HG03064 (cell line): ENCODE data around the gene FARP1.

Source experiments
- ATAC-seq: cut with Tn5 transposase; IDR thresholded peaks from one replicate; pipeline ENCODE4 v1.9.1; 2021; ENCODE audit warnings: low read depth; ENCODE audit not compliant: unreplicated experiment

The FARP1 gene

GRCh38 chr13:98173431-98174152 is 30.7 kb downstream of the FARP1 start:
- ATAC-seq = no peak

GRCh38 chr13:98174307-98174706 is 31.4 kb downstream of the FARP1 start:
- no peak for ATAC-seq

- no peak for ATAC-seq
Observed at GRCh38 chr13:98175043-98175442, 32.1 kb downstream of the FARP1 start.

GRCh38 chr13:98175823-98176222 is 32.9 kb downstream of the FARP1 start:
- no peak for ATAC-seq

GRCh38 chr13:98176777-98177608 is 34.1 kb downstream of the FARP1 start, which contains the start of gene RNF113B:
Gene RNF113B, minus strand, starts transcription at chr13:98177269. Its CDS starts 33 bp downstream, at chr13:98177236.
- no peak for ATAC-seq

- no peak for ATAC-seq
Observed at GRCh38 chr13:98180092-98180491, 37.2 kb downstream of the FARP1 start.

- ATAC-seq = no peak
Observed at GRCh38 chr13:98181111-98181815, 38.4 kb downstream of the FARP1 start.

- no peak for ATAC-seq
Observed at GRCh38 chr13:98182153-98182552, 39.3 kb downstream of the FARP1 start.

- no peak for ATAC-seq
Observed at GRCh38 chr13:98182589-98182988, 39.7 kb downstream of the FARP1 start.

GRCh38 chr13:98184792-98185191 is 41.9 kb downstream of the FARP1 start:
- no peak for ATAC-seq

- ATAC-seq = no peak
Observed at GRCh38 chr13:98187155-98187964, 44.5 kb downstream of the FARP1 start.

GRCh38 chr13:98187965-98188261 is 45.0 kb downstream of the FARP1 start:
- ATAC-seq = no peak

- no peak for ATAC-seq
Observed at GRCh38 chr13:98188544-98189166, 45.8 kb downstream of the FARP1 start.

GRCh38 chr13:98189841-98190505 is 47.1 kb downstream of the FARP1 start:
- no peak for ATAC-seq

GRCh38 chr13:98190889-98191444 is 48.1 kb downstream of the FARP1 start:
- no peak for ATAC-seq

GRCh38 chr13:98192008-98192407 is 49.1 kb downstream of the FARP1 start:
- ATAC-seq = no peak

GRCh38 chr13:98195054-98195791 is 52.3 kb downstream of the FARP1 start:
- no peak for ATAC-seq

- ATAC-seq = no peak
Observed at GRCh38 chr13:98198683-98199082, 55.8 kb downstream of the FARP1 start.

- no peak for ATAC-seq
Observed at GRCh38 chr13:98199480-98199879, 56.6 kb downstream of the FARP1 start.
